Caco-2 (cell line): ENCODE data around the gene MXD3. TPM values are rescaled to one million over a fixed set of nuclear protein-coding genes. Genes with fewer than 3 reads are reported as not detected.

ENCODE experiments used
- BruUV-seq: library from RNA; stranded (reverse); fragments of 400-500 nt; replicated peaks from 2 replicates; lab custom pipeline; 2021; lab: Mats Ljungman, UMichigan
- CTCF ChIA-PET: fragments of 300-600 bp; sonication (Branson Sonifier 250); formaldehyde crosslinking; loops from one replicate; lab custom pipeline; 2022; ENCODE audit warnings: antibody characterized with exemption; lab: Charles Lee
- POLR2A ChIA-PET: fragments of 300-600 bp; sonication (Branson Sonifier 250); formaldehyde crosslinking; loops from one replicate; lab custom pipeline; 2022; ENCODE audit warnings: antibody characterized with exemption; lab: Charles Lee
- DNase-seq, 2 experiments: peaks; one replicate each; pipeline versions ENCODE4 v3.0.0 to v3.0.0-alpha.2; 2020 to 2022
- H3K27me3 ChIP-seq: replicated peaks from 2 replicates; pipeline ENCODE4 v1.6.0; 2011; ENCODE audit warnings: low read length; ENCODE audit not compliant: control insufficient read depth, insufficient read depth
- H3K36me3 ChIP-seq: 2 replicates; pipeline ENCODE4 v1.5.1; 2011; ENCODE audit warnings: low read length; ENCODE audit not compliant: control insufficient read depth, insufficient read depth
- H3K4me1 ChIP-seq: fragments of 250-450 bp; sonication (Bioruptor Pico); 2 replicates; pipeline ENCODE4 v1.5.1; 2020; ENCODE audit warnings: mild to moderate bottlenecking
- H3K4me3 ChIP-seq: 2 replicates; pipeline ENCODE4 v1.5.1; 2011; ENCODE audit warnings: low read depth, mild to moderate bottlenecking, control low read depth, low read length
- H3K9me3 ChIP-seq: fragments of 250-450 bp; sonication (Bioruptor Pico); 2 replicates; pipeline ENCODE4 v1.5.1; 2020; ENCODE audit warnings: mild to moderate bottlenecking, moderate library complexity
- H3K27ac Mint-ChIP-seq: one replicate; pipeline ENCODE4 v1.8.0; 2022; ENCODE audit warnings: mixed read lengths; ENCODE audit not compliant: unreplicated experiment
- H3K27me3 Mint-ChIP-seq: one replicate; pipeline ENCODE4 v1.8.0; 2022; ENCODE audit warnings: mixed read lengths; ENCODE audit not compliant: insufficient read depth, unreplicated experiment
- H3K36me3 Mint-ChIP-seq: one replicate; pipeline ENCODE4 v1.8.0; 2022; ENCODE audit warnings: mild to moderate bottlenecking, mixed read lengths; ENCODE audit not compliant: insufficient read depth, unreplicated experiment
- H3K4me1 Mint-ChIP-seq: one replicate; pipeline ENCODE4 v1.8.0; 2022; ENCODE audit warnings: low read depth, mixed read lengths; ENCODE audit not compliant: unreplicated experiment
- H3K4me3 Mint-ChIP-seq: one replicate; pipeline ENCODE4 v1.8.0; 2022; ENCODE audit warnings: mild to moderate bottlenecking, moderate library complexity, mixed read lengths; ENCODE audit not compliant: unreplicated experiment
- H3K9me3 Mint-ChIP-seq: one replicate; pipeline ENCODE4 v1.8.0; 2022; ENCODE audit warnings: mixed read lengths; ENCODE audit not compliant: unreplicated experiment
- CTCF ChIP-seq, 2 experiments: fragments of 200-600 bp in 1 of 2; IDR thresholded peaks; 1 replicate in 1 of 2; 2 replicates in 1 of 2; pipeline versions ENCODE4 v1.5.1 to v1.8.0; 2011 to 2022; ENCODE audit warnings: antibody characterized with exemption in 1 of 2, control low read depth in 1 of 2, inconsistent platforms in 1 of 2, low read depth in 1 of 2, low read length in 1 of 2, mild to moderate bottlenecking in 1 of 2, moderate library complexity in 1 of 2; ENCODE audit not compliant: insufficient read depth in 1 of 2, severe bottlenecking in 1 of 2, unreplicated experiment in 1 of 2
- intact Hi-C: fragments of 100-400 bp; cut with micrococcal nuclease; formaldehyde crosslinking; loops from one replicate; pipeline ENCODE4 v1.10.0; 2022; ENCODE audit not compliant: unreplicated experiment
- total RNA-seq: library from RNA; stranded (reverse); gene quantifications from 2 replicates; pipeline ENCODE4 v1.2.3, GENCODE V29; 2022

MXD3 gene
- total RNA-seq, 1 experiment from 2014 or later, result 19.8 TPM

GRCh38 chr5:177269232-177269895, 42.3 kb downstream of the MXD3 start:
- no peaks in the 10 kb centered on the region for H3K27me3 Mint-ChIP-seq
- no peak overlapping the region for H3K4me3 Mint-ChIP-seq
- no peaks in the 10 kb centered on the region for H3K9me3 ChIP-seq
- TF ChIP-seq CTCF (IDR thresholded peaks at IDR 0.05; ENCODE audit: insufficient read depth in 1 of 2, low read depth in 1 of 2, low read length in 1 of 2, severe bottlenecking in 1 of 2, unreplicated experiment in 1 of 2), result no peak
- BruUV-seq, result no TSS peak
- no peak overlapping the region for H3K27ac Mint-ChIP-seq
- POLR2A ChIA-PET, result no interaction called here
- H3K4me1 ChIP-seq, result no peaks in the 10 kb centered on the region
- no peaks in the 10 kb centered on the region for H3K4me1 Mint-ChIP-seq
- intact Hi-C loops, result no loop called here
- no peaks in the 10 kb centered on the region for H3K9me3 Mint-ChIP-seq
- no peaks in the 10 kb centered on the region for H3K27me3 ChIP-seq
- no peak overlapping the region for H3K4me3 ChIP-seq
- CTCF ChIA-PET, result no interaction called here
- no peak for DNase-seq
- H3K36me3 Mint-ChIP-seq, result peaks cover 39% of the 10 kb centered on the region
- no peaks in the 10 kb centered on the region; the same call in 1 of the 2 replicates for H3K36me3 ChIP-seq

GRCh38 chr5:177265395-177265794, 46.3 kb downstream of the MXD3 start:
- Histone ChIP-seq H3K4me1 (no peaks in the 10 kb centered on the region), H3K27me3 (no peaks in the 10 kb centered on the region), H3K9me3 (no peaks in the 10 kb centered on the region), H3K4me3 (no peak overlapping the region), H3K36me3 (no peaks in the 10 kb centered on the region; the same call in 1 of the 2 replicates)
- H3K4me1 Mint-ChIP-seq, result no peaks in the 10 kb centered on the region
- no peaks in the 10 kb centered on the region for H3K27me3 Mint-ChIP-seq
- intact Hi-C loops, result no loop called here
- CTCF ChIA-PET, result no interaction called here
- no peak for DNase-seq
- no peaks in the 10 kb centered on the region for H3K9me3 Mint-ChIP-seq
- H3K27ac Mint-ChIP-seq, result no peak overlapping the region
- no TSS peak for BruUV-seq
- POLR2A ChIA-PET, result no interaction called here
- peaks cover 54% of the 10 kb centered on the region for H3K36me3 Mint-ChIP-seq
- H3K4me3 Mint-ChIP-seq, result no peak overlapping the region
- TF ChIP-seq CTCF (IDR thresholded peaks at IDR 0.05; ENCODE audit: insufficient read depth in 1 of 2, low read depth in 1 of 2, low read length in 1 of 2, severe bottlenecking in 1 of 2, unreplicated experiment in 1 of 2), result no peak

- Mint-ChIP-seq H3K36me3 (peaks cover 57% of the 10 kb centered on the region), H3K27me3 (no peaks in the 10 kb centered on the region), H3K27ac (no peak overlapping the region), H3K4me1 (no peaks in the 10 kb centered on the region), H3K9me3 (no peaks in the 10 kb centered on the region), H3K4me3 (no peak overlapping the region)
- H3K27me3 ChIP-seq, result no peaks in the 10 kb centered on the region
- H3K36me3 ChIP-seq, result no peaks in the 10 kb centered on the region
- intact Hi-C loops, result no loop called here
- no peaks in the 10 kb centered on the region for H3K4me1 ChIP-seq
- no peak for TF ChIP-seq CTCF (IDR thresholded peaks at IDR 0.05; ENCODE audit: insufficient read depth in 1 of 2, low read depth in 1 of 2, low read length in 1 of 2, severe bottlenecking in 1 of 2, unreplicated experiment in 1 of 2)
- no TSS peak for BruUV-seq
- ChIA-PET POLR2A (no interaction called here), CTCF (no interaction called here)
- no peak overlapping the region for H3K4me3 ChIP-seq
- no peaks in the 10 kb centered on the region for H3K9me3 ChIP-seq
- DNase-seq, result no peak
These were observed 47.5 kb downstream of the MXD3 start for GRCh38 chr5:177264178-177264577.
